Glomerular endothelial cell (primary cell): ENCODE results near the gene FASN. TPM values are rescaled to one million over a fixed set of nuclear protein-coding genes. Genes with fewer than 3 reads are reported as not detected.

Experiments used
- DNase-seq: peaks from one replicate; pipeline ENCODE4 v3.0.0-alpha.2; 2011; ENCODE audit warnings: low read depth, low spot score; ENCODE audit errors: extremely low read depth
- total RNA-seq: library from RNA; depleted of rRNA; stranded (reverse); fragments of >200 nt; gene quantifications from 2 replicates; pipeline ENCODE4 v1.2.3, GENCODE V29; 2015

Gene FASN
- total RNA-seq, 1 donor from 2014 or later: 201 TPM

- DNase-seq: no peak
These were observed 67.3 kb downstream of the FASN start for GRCh38 chr17:82030470-82031302.

- DNase-seq: no peak
These were observed 68.0 kb downstream of the FASN start for GRCh38 chr17:82029990-82030469.

- no peak for DNase-seq
These were observed 68.6 kb downstream of the FASN start for GRCh38 chr17:82029391-82029790.

GRCh38 chr17:82028966-82029365 is 69.1 kb downstream of the FASN start:
- DNase-seq: no peak

Other genes with a start within 250 kb of the FASN start
- gene P4HB, start 237.7 kb downstream of the FASN start, total RNA-seq: 3,025 and 3,034 TPM in 2 replicates
- gene ARHGDIA, start 226.9 kb downstream of the FASN start, total RNA-seq: 426 and 442 TPM in 2 replicates
- 151 and 152 TPM in 2 replicates for gene ALYREF, start 206.7 kb downstream of the FASN start, total RNA-seq
- 180 and 216 TPM in 2 replicates for gene ANAPC11, start 206.5 kb downstream of the FASN start, total RNA-seq
- gene NPB, start 196.0 kb downstream of the FASN start, total RNA-seq: 0.68 and 1.9 TPM in 2 replicates
- 36.6 and 62.9 TPM in 2 replicates for gene PCYT2, start 186.8 kb downstream of the FASN start, total RNA-seq
- gene SIRT7, start 180.1 kb downstream of the FASN start, total RNA-seq: 22.7 and 33.2 TPM in 2 replicates
- gene MAFG, start 170.5 kb downstream of the FASN start, total RNA-seq: 20.4 and 34.4 TPM in 2 replicates
- 67.3 and 97.0 TPM in 2 replicates for gene PYCR1, start 160.9 kb downstream of the FASN start, total RNA-seq
- gene MYADML2, start 151.0 kb downstream of the FASN start, total RNA-seq: not detected in 2 replicates
- 0.78 TPM in 1 of 2 replicates, not detected in the other for gene NOTUM, start 137.0 kb downstream of the FASN start, total RNA-seq
- 21.8 and 25.1 TPM in 2 replicates for gene ASPSCR1, start 120.6 kb downstream of the FASN start, total RNA-seq
- 51.6 and 74.3 TPM in 2 replicates for gene CENPX, start 75.4 kb downstream of the FASN start, total RNA-seq
- 12.8 and 24.9 TPM in 2 replicates for gene LRRC45, start 74.9 kb downstream of the FASN start, total RNA-seq
- 42.1 and 67.9 TPM in 2 replicates for gene RAC3, start 66.6 kb downstream of the FASN start, total RNA-seq
- 61.0 and 67.6 TPM in 2 replicates for gene DCXR, start 60.5 kb downstream of the FASN start, total RNA-seq
- gene RFNG, start 46.4 kb downstream of the FASN start, total RNA-seq: 45.0 and 49.1 TPM in 2 replicates
- gene GPS1, start 46.3 kb downstream of the FASN start, total RNA-seq: 122 and 139 TPM in 2 replicates
- gene DUS1L, start 32.4 kb downstream of the FASN start, total RNA-seq: 55.7 and 75.2 TPM in 2 replicates
- 10.2 and 23.8 TPM in 2 replicates for gene CCDC57, start 114.6 kb upstream of the FASN start, total RNA-seq
- 151 and 170 TPM in 2 replicates for gene SLC16A3, start 130.8 kb upstream of the FASN start, total RNA-seq
- gene CSNK1D, start 175.5 kb upstream of the FASN start, total RNA-seq: 84.6 and 88.0 TPM in 2 replicates
- not detected in 2 replicates for gene CD7, start 219.4 kb upstream of the FASN start, total RNA-seq
- 1.1 and 2.7 TPM in 2 replicates for gene SECTM1, start 235.5 kb upstream of the FASN start, total RNA-seq